Measurements from ENCODE around the gene EPB41L4A.

GRCh38 chr5:112329419-112330090, 89.5 kb downstream of the EPB41L4A start:
- TF ChIP-seq, protein P1, sequence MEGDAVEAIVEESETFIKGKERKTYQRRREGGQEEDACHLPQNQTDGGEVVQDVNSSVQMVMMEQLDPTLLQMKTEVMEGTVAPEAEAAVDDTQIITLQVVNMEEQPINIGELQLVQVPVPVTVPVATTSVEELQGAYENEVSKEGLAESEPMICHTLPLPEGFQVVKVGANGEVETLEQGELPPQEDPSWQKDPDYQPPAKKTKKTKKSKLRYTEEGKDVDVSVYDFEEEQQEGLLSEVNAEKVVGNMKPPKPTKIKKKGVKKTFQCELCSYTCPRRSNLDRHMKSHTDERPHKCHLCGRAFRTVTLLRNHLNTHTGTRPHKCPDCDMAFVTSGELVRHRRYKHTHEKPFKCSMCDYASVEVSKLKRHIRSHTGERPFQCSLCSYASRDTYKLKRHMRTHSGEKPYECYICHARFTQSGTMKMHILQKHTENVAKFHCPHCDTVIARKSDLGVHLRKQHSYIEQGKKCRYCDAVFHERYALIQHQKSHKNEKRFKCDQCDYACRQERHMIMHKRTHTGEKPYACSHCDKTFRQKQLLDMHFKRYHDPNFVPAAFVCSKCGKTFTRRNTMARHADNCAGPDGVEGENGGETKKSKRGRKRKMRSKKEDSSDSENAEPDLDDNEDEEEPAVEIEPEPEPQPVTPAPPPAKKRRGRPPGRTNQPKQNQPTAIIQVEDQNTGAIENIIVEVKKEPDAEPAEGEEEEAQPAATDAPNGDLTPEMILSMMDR (IDR thresholded peaks at IDR 0.05; ENCODE audit: poor library complexity) = no peak
- TF ChIP-seq EZH2 (IDR thresholded peaks at IDR 0.05; ENCODE audit: borderline replicate concordance) (no peak), EZH2phosphoT487 (IDR thresholded peaks at IDR 0.05; ENCODE audit: low read depth, severe bottlenecking, unreplicated experiment) (no peak)
